GM12878 (cell line): ENCODE results near the gene BIN1.

Experiments
- CHD1 ChIP-seq: IDR thresholded peaks from 2 replicates; pipeline ENCODE4 v1.6.1; 2012; ENCODE audit warnings: low read depth, low read length, improper control_type of control experiment
- CTCF ChIP-seq, 3 experiments: IDR thresholded peaks in 2 of 3; conservative IDR thresholded peaks in 1 of 3; 2 replicates each; pipeline ENCODE4 v1.5.1; 2011; ENCODE audit warnings: low read depth in 3 of 3, low read length in 3 of 3, mild to moderate bottlenecking in 3 of 3, control low read depth in 2 of 3, moderate library complexity in 2 of 3, inconsistent platforms in 1 of 3, mixed read lengths in 1 of 3; ENCODE audit not compliant: control insufficient read depth in 2 of 3, insufficient read depth in 1 of 3; ENCODE audit errors: extremely low read depth in 1 of 3
- EP300 ChIP-seq, 2 experiments: fragments of 150-350 bp in 1 of 2; IDR thresholded peaks; 2 replicates each; pipeline ENCODE4 v1.6.1; 2011 to 2012; ENCODE audit warnings: low read depth in 2 of 2, low read length in 2 of 2, borderline replicate concordance in 1 of 2, improper control_type of control experiment in 1 of 2, inconsistent platforms in 1 of 2; ENCODE audit not compliant: control insufficient read depth in 1 of 2
- EZH2 ChIP-seq: IDR thresholded peaks from 2 replicates; pipeline ENCODE4 v1.6.1; 2012; ENCODE audit warnings: low read depth, mild to moderate bottlenecking, control low read depth, inconsistent platforms, low read length, borderline replicate concordance; ENCODE audit not compliant: control insufficient read depth
- NBN ChIP-seq: fragments of 450-650 bp; IDR thresholded peaks from 2 replicates; pipeline ENCODE4 v1.6.1; 2016
- TF ChIP-seq, protein P1 (sequence below): IDR thresholded peaks from 2 replicates; pipeline ENCODE4 v1.6.1; 2012; ENCODE audit warnings: low read depth, low read length, improper control_type of control experiment

GRCh38 chr2:127153691-127154158 lies 46.8 kb upstream of the BIN1 start:
- no peak for TF ChIP-seq CTCF (IDR thresholded peaks at IDR 0.05 in 2 of 3, conservative IDR thresholded peaks at IDR 0.05 in 1 of 3; ENCODE audit: control insufficient read depth in 2 of 3, extremely low read depth in 1 of 3, insufficient read depth in 1 of 3, low read depth in 3 of 3, low read length in 3 of 3)
- TF ChIP-seq, protein P1, sequence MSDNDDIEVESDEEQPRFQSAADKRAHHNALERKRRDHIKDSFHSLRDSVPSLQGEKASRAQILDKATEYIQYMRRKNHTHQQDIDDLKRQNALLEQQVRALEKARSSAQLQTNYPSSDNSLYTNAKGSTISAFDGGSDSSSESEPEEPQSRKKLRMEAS = no peak
- no peak for TF ChIP-seq EZH2
- TF ChIP-seq CHD1 = no peak
- TF ChIP-seq EP300 (IDR thresholded peaks at IDR 0.05; ENCODE audit: borderline replicate concordance in 1 of 2, control insufficient read depth in 1 of 2, low read depth in 2 of 2, low read length in 2 of 2) = no peak
- TF ChIP-seq NBN = no peak
